ENCODE results near the gene CFAP46. TPM values are rescaled to one million over a fixed set of nuclear protein-coding genes. Genes with fewer than 3 reads are reported as not detected.

Gene CFAP46
- total RNA-seq = 0.39 TPM

GRCh38 chr10:132942101-132943057, at the start of gene CFAP46:
TSS of gene CFAP46 (minus strand) at chr10:132942570. CDS start at chr10:132942484, 86 bp downstream.
- peak; percentile 24 for DNase-seq

- DNase-seq = no peak
Observed at GRCh38 chr10:132991706-132992432, 49.5 kb upstream of the CFAP46 start.

DNA sequence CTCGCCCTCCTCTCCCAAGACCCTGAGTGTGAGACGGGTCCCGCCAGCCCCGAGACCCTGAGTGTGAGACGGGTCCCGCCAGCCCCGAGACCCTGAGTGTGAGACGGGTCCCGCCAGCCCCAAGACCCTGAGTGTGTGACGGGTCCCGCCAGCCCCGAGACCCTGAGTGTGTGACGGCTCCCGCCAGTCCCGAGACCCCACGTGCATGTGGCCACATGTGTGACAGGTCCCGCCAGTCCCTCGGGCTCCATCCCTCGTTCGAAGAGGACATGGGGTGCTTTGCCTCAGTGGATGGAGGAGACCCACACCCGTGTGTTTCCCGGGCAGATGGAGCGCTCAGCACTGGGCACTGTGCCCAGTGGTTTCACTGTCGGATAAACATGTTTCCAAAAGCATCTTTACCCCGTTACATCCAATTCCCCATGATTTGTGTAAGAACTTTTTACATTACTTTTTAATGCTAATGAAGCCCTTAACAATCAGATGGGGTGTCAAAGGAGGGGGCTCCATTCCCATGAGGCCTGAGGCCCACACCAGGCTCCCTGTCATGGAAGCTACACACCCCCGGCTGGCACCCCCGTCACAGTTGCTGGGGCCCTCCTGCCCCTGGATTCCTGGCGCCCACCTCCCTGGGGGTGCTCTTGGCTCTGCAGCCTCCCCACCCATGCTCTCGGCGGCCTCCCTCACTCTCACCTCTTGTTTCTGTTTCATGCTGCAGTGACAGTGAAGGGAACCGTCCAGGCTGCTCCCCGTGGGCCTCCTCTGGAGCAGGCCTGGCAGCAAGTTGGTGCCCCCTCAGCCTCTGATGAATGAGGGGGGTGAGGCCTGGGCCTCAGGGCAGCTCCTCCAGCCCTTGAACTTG, 48.5 kb upstream of the CFAP46 start:
- DNase-seq = peak; percentile 22

DNA sequence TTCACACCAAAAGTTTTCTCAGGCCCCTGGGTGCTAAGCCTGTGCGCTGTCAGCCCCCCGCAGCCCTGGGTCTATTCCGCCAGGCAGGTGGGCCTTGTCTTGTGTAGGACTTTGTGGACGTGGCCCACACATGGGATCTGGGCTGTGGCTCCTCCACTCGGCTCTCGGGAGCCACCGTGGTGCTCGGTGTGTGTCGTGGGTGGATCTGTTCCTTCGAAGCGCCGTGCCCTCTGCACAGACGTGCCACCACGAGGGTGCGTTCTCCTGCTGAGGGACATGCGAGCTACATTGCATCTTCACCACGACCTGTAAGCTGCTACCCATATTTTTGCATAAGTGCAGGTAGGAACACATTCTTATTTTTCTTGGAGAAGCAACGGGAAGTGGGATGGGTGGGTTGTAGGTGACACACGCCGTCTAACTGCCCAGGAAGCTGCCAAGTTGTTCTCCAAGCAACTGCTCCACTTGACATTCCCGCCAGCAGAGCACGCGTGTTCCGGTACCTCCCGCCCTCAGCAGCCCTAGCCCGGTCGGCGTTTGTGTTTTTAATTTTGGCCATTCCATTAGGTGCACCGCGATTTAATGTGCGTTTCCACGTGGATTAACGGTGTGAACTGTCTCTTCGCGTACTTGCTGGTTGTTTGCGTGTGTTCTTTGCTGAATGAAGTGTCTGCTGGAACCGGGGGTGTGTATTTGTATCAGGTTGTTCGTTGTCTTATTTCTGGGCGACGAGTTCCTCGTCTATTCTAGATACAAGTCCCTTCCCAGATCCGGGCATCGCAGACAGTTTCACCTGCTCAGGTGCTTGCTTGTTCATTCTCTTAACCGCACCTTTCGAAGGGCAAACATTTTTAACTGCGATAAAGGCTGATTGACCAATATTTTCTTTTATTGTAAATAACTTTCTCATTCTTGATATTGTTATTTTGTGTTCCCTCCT, 47.4 kb upstream of the CFAP46 start:
- DNase-seq = no peak

GRCh38 chr10:132988988-132989387, 46.6 kb upstream of the CFAP46 start:
- no peak for DNase-seq

- peak; percentile 92 for DNase-seq
Observed at GRCh38 chr10:132987671-132988571, 45.6 kb upstream of the CFAP46 start.

DNA sequence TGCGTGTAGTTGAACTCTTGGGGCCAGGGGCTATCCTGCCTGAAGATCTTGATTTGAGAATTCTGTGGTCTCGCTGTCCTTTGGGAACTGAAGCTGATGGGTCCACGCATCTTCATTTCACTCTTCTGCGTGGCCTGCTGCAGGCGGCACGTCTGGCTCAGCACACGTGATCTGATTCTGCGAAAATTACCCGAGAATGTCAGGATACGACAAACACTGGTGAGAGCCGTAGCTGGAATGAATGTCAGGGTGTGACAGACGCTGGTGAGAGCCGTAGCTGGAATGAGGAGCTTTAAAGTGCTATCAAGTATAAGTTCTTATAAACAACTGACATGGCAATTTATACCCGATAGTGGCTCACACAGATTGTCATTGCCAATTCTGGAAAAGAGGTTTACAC, 44.6 kb upstream of the CFAP46 start:
- DNase-seq = peak; percentile 51

DNA sequence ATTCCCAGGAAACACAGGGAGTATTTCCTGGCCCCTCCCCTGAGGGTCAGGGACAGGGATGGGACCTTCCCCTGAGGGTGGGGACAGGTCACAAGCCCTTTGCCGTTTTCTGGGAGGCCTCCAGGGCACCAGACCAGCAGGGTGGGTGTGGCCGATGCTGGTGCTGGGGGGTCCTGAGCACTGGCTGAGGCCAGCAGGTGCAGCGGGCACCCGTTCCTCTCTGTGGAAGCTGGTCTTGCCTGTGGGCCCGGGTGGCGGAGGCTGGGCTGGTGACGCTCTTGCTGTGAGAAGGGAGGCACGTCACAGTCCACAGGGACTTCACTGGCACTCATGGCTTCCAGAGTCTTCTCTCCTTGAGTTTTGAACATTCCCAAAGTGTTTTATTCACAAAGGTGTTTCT, 44.2 kb upstream of the CFAP46 start:
- DNase-seq = no peak

GRCh38 chr10:132986076-132986475, 43.7 kb upstream of the CFAP46 start:
- DNase-seq = no peak

DNA sequence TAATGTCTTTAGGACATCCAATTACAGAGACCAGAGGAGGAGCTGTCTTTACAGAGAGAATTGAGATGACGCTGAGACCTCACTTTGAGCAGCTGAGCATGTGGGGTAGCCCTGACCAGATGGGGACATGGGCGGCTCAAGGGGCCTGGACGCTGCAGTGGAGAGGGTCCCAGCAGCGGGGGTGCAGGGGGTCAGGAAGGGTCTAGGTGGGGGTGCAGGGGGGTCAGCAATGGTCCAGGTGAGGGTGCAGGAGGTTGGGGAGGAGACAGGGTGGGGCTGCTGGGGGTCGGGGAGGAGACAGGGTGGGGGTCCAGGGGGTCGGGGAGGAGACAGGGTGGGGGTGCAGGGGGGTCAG, 43.2 kb upstream of the CFAP46 start:
- no peak for DNase-seq

DNA sequence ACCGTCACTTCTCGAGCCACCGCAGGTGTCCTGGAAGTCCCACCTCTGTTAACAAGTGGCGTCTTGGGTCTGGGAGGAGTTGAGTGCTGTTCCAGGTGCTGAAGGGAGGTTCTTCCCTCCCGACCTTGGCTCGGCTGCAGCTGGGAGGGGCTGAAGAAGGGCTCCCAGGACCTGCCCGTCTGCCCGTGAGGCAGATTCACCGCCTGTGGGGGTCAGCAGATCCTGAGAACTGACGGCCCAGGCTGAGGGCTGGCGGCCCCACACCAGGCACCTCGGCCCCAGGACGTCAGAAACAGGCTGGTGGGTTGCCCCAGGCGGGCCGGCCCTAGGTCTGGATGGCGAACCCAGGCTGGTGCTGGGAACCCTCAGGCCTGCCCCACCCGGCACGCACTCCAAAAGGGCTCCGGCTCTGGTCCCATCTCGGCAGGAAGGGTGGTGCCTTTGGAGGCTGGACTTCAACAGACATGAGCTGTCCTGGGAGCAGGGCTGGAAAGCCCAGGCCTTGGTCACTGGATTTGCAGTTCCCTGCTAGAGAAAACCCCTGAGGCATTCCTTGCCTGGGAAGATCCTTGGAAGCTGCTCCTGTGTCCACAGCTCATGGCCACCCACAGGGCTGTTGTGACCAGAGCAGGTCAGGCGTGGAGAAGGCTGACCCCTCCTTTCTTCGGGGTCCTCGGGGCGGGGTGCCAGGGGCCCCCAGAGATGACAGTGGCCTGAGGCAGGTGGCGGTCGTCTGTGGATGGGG, 42.6 kb upstream of the CFAP46 start:
- no peak for DNase-seq

- DNase-seq = no peak
Observed at GRCh38 chr10:132984008-132984295, 41.6 kb upstream of the CFAP46 start.

DNA sequence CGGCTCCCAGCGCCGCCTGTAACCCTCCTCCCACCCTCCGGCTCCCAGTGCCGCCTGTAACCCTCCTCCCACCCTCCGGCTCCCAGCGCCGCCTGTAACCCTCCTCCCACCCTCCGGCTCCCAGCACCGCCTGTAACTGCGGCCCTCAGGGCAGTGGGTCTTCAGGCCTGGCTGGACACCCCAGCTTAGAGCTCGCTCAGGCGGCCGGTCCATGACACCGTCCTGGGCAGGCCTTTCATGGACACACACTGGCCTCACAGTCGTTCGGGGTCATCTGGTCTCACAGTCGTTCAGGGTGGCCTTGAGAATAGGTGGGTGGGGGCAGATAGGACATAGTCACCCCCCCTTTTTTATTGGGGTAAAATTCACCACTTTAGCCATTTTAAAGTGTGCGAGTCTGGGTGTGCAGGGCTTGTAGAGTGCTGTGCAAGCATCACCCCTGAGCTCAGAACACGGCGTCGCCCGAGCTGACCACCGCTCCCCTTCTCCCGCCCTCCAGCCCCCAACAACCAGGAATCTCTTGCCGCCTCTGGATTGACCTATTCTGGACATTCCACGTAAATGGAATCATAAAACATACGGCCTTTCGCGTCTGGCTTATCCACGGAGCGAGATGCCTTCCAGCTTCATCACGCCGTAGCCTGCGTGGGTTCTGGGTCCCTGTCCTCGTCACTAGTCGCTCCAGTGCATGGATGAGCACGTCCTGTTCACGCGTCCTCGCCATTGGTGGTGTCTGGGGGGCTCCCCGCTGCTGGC, 41.1 kb upstream of the CFAP46 start:
- DNase-seq = no peak

- no peak for DNase-seq
Observed at GRCh38 chr10:132982301-132982989, 40.1 kb upstream of the CFAP46 start.

GRCh38 chr10:132981746-132982145, 39.4 kb upstream of the CFAP46 start:
- DNase-seq = no peak

GRCh38 chr10:132981173-132981555, 38.8 kb upstream of the CFAP46 start:
- no peak for DNase-seq

GRCh38 chr10:132980426-132981172, 38.2 kb upstream of the CFAP46 start:
- no peak for DNase-seq

Measured in skin of body (tissue), 2 donors.